ENCODE results near the gene FHOD3.

Gene FHOD3

GRCh38 chr18:36386150-36386920 lies 88.8 kb downstream of the FHOD3 start:
- no peak for DNase-seq (ENCODE audit: low spot score)

GRCh38 chr18:36387310-36387709 lies 89.8 kb downstream of the FHOD3 start:
- no peak for DNase-seq (ENCODE audit: low spot score)

DNA sequence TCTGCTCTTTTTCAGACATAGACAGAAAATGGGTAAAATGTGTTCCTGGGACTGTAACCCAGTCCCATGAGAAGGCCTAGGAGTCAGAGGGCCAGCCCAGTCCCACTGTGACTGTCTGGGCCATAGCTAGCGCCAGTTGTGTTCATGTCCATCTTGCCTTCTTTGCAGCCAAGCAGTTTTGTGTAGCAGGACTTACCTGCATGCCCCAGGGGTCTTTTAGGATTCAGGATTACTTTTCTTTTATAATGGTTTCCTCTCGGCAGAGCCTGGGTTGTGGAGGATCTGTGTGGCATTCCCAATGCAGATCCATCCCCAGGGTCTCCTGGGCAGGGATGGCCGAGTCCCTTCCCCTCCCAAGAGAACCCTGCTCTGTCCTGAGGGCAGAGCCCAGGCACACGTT lies 90.8 kb downstream of the FHOD3 start:
- DNase-seq (ENCODE audit: low spot score) = no peak

GRCh38 chr18:36389027-36389426 lies 91.5 kb downstream of the FHOD3 start:
- DNase-seq (ENCODE audit: low spot score) = no peak

DNA sequence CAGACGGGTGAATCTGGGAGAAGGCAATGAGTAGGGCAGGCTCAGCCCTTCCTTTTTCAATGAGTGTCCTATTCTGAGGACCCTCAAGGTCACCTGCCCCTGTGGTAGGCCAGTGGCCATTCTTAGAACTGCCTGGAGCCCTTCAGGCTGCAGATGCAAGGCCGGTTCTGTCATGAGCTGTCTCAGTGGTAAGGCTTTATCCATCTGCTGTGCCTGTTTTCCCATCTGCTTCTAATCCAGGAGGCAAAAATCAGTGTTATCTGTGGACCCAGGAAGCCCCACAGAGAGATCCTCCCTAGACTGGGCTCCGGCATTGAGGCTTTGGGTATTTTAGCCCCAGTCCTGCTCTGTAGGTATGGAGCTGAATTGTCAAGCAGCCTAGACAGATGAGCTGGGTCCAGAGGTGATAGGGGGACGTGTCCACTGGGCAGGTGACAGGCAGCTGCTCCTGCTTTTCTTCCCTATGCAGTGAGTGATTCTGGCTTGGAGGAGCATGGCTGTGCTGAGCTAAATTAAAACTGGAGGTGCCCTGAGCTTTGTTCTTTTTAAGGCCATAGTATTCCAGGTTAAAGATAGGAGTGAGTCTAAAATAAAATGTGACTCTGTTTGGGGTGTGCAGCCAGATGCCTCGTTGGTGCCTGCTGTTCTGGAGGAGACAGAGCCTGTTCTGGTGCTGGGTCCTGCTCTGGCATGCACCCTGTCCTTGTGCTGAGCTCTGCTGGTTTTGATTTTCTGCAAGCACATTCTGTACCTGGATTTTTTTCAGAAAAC lies 92.5 kb downstream of the FHOD3 start:
- DNase-seq (ENCODE audit: low spot score) = no peak

GRCh38 chr18:36391426-36392145 lies 94.1 kb downstream of the FHOD3 start:
- no peak for DNase-seq (ENCODE audit: low spot score)

DNA sequence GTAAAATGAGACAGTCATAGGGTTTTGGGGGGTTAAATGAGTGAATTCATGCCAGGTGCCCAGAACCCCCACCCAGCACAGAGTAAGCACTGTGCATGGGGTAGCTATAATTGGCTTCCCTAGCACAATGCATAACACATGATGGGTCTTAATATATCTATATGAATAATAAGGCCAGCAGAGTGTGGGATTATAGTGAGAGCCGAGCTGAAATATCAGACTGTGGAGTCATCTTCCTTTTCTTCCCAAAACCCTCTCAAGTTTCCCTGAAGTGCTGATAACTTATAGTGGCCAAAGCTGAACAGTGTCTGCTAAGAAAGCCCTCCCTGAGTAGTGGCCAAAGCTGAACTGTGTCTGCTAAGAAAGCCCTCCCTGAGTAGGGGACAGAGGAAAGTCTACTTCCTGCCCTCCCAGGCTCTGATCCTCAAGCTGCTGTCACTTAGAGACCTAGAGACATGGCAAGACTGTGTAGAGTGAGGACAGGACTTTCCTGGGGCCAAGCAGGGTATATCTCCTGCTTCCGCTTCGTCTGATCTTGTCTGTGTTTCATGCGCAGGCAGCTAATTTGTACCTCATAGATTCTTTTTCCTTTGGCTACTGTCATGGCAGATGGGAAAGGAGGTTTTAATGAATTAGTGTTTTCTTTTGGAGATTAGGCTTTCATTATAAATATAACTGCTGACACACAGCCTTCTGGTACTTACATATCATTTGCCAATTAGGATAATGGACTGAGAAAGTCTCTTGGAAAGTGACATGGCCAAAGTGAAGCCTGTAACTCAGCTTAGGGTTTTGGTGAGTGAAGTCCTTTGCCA lies 94.9 kb downstream of the FHOD3 start:
- DNase-seq (ENCODE audit: low spot score) = no peak

DNA sequence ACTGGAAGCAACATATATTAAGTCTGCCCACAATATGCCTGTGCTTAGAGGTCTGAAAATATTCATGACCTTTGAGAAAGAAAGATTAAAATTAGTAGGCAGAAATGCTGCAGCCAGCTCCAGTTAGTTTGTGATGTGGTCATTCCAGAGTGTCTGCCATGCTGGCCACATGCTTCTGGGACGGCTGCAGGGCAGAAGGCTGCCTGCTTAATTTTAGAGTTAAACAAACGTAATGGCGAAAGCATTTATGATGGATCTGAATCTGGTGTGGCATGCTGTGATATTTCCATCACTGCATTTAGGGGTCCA lies 95.4 kb downstream of the FHOD3 start:
- DNase-seq (ENCODE audit: low spot score) = no peak

DNA sequence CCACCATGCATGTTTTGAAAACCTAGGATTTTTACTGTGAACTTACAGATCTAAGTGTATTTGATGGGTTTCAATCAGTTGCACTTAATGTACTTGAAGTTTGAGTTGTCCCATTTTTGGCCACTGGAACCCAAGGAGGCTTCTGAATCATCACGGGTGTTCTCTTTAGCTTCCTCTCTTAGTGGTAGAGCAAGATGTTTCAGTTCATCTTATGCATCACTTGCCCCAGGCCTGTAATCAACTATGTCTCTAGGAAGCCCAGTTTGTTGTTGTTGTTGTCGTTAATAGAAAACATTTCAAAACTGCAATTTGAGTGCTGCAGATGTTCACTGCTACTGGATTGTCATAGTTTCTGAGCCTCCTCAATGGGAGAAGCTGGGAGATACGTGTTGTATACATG lies 97.0 kb downstream of the FHOD3 start:
- DNase-seq (ENCODE audit: low spot score) = no peak

DNA sequence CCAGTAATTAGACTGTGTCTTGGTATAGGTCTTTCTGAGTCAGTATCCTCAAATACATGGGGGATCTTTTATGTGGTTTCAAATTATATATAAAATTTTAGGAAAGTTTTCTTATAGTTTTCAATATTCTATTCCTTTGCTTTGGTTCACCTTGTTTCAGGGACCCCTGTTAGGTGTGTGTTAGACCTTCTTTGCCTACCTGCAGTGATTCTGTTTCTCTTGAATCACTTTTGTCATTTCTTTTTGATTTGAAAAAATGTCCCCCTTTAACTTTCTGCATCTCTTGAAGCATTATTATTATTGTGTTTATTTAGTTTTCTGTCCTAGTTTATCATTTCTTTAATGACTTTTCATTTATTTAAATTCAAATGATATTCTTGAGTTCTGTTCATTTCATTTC lies 98.7 kb downstream of the FHOD3 start:
- no peak for DNase-seq (ENCODE audit: low spot score)

DNA sequence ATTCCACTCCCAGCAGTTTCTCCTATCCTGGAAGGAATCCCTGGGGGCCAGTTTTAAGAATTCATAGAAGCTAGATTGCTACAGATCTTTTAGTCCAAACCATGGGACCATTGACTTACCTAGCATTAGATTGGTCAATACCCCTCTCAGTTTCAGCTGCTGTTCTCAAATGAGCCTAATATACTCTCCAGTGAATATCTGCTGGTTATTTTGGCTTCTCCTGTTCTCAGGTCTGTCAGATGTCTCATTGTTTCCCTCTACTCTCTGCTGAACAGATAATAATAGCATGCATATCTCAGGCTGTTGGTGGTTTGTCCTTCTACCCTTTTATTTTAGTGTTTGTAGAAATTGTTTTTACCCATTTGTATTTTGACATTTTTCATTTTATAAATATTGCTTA lies 99.5 kb downstream of the FHOD3 start:
- no peak for DNase-seq (ENCODE audit: low spot score)

DNA sequence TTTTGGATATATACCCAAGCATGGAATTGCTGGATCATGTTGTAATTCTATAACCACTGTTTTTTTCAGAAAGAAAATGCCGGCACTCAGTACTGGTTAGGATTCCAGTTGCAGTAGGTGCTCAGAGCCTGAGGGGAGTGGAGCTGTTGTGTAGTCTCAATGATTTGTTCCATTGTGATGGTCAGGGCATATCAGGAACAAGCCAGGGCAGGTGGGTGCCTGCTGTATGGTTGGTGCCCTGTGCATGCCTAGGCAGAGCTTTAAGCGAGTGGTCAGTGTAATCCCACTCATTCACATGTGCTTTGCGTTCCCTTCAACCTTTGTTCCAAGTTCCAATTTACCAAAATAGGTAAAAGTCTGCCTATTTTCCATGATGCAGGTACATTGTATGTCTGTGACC lies 100.9 kb downstream of the FHOD3 start:
- DNase-seq (ENCODE audit: low spot score) = no peak

GRCh38 chr18:36399055-36399454 lies 101.5 kb downstream of the FHOD3 start:
- no peak for DNase-seq (ENCODE audit: low spot score)

GRCh38 chr18:36401462-36401861 lies 103.9 kb downstream of the FHOD3 start:
- DNase-seq (ENCODE audit: low spot score) = no peak

DNA sequence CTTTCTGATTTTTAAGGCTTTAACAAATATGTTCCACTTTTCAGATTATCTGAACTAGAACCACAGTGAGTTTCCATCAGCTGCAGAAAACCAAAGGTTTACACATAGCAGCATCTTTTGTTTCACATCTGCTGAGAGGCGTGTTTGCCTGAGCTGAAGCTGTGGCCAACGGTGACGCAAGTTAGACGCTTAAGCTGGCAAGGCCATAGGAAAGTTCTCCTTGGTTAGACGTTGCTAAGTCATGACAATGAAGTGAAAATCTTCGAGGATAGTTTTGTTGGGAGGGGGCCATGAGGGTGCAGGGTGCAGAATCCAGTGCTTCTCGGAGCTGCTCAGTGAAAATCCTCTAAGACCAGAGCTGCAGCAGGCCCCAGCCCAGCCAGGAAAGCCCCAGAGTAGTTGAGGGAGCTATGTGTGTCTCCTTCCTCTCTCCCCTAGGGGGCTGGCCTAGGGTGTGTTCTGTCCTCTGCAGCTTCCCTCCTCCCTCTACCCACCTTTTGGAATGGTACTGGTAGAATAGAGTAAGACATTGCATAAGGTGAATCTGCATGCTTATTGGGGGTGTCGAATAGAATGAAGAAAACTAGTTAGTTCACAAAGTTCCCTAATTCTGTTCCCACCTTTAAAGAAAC lies 105.4 kb downstream of the FHOD3 start:
- no peak for DNase-seq (ENCODE audit: low spot score)

- DNase-seq (ENCODE audit: low spot score) = no peak
These were observed 106.6 kb downstream of the FHOD3 start for GRCh38 chr18:36403896-36404820.

DNA sequence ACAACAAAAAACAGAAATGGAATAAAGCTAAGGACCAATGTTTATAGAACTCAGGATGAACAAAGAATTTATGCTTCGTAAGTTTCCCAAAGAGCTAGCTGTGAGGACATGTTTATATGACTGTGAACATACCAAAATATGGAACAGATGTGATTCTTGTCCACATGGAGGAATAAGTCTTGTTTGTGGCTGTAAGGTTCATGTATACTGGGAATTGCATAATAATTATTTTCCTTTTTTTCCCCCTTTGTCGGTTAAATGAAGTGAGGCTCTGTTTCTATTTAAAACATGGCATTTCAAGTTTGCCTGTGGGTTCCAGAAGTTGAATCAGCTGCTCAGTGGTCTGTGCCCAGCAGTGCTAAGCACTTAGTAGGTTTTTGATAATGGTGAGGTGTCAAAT lies 108.1 kb downstream of the FHOD3 start:
- DNase-seq (ENCODE audit: low spot score) = no peak

DNA sequence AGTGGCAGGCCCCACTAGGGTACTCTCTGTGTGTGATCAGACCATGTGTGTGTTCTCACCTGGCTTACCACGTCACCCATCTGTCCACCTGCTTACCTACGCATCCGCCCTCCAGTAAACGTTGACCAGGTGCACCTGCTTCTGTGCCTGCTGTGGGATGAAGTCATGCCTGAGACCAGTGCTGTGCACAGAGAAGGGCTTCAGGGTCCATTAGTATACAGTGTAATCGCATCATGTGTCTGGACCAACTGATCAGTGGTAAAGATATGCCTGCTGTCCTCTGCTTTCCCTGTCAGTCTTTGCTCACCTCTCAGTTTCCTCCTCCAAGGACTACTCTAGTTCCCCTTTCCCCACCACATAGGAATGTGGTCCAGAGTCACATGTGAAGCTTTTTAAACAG lies 109.3 kb downstream of the FHOD3 start:
- no peak for DNase-seq (ENCODE audit: low spot score)

- DNase-seq (ENCODE audit: low spot score) = no peak
These were observed 111.1 kb downstream of the FHOD3 start for GRCh38 chr18:36408606-36409005.

DNA sequence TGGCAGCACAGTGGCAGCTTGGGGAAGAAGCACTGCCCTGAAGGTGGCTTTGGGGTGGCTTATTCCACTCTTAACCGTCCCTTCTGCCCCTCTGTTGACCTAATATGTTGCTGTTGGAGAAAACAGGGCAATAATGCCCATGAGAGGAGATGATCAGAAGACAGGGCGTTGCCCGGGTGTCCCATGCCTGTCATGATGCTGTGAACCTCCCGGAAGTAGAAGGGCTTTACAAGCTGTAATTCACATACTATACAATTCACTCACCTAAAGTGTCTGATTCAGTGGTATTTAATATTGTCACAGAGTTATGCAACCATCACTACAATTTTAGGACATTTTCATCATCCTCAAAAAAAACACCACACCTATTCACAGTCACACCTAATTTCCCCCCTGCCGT lies 112.3 kb downstream of the FHOD3 start:
- DNase-seq (ENCODE audit: low spot score) = no peak

GRCh38 chr18:36410346-36410745 lies 112.8 kb downstream of the FHOD3 start:
- DNase-seq (ENCODE audit: low spot score) = no peak
